CD4-positive, alpha-beta T cell (primary cell): ENCODE results near the gene GATAD1. TPM values are rescaled to one million over a fixed set of nuclear protein-coding genes. Genes with fewer than 3 reads are reported as not detected.
"Not testable (repeated sequence)": the region's sequence is repeated elsewhere in the genome, so short reads cannot be mapped to it uniquely, and the experiment has no call there.

Source experiments
- ATAC-seq: fragments of 200-7000 bp; cut with Tn5 transposase; one replicate; pipeline ENCODE4 v1.10.0; 2022; ENCODE audit warnings: mild to moderate bottlenecking; ENCODE audit not compliant: poor library complexity
- CTCF ChIA-PET: fragments of 350-600 bp; sonication (Branson Sonifier 250); formaldehyde crosslinking; loops from one replicate; lab custom pipeline; 2021; ENCODE audit warnings: antibody characterized with exemption, inconsistent platforms; lab: Charles Lee
- POLR2A ChIA-PET: fragments of 350-600 bp; sonication (Branson Sonifier 250); formaldehyde crosslinking; loops from one replicate; lab custom pipeline; 2021; ENCODE audit warnings: antibody characterized with exemption, inconsistent platforms; lab: Charles Lee
- DNase-seq, 14 experiments: peaks; one replicate each; pipeline ENCODE4 v3.0.0-alpha.2; 2013 to 2020; ENCODE audit warnings: mixed read lengths in 2 of 14
- H3K27ac ChIP-seq, 2 donors: one replicate each; pipeline versions ENCODE4 v1.5.1 to v1.7.0; 2013; ENCODE audit warnings: low read length in 2 of 2, low read depth in 1 of 2, mild to moderate bottlenecking in 1 of 2
- H3K27me3 ChIP-seq, 2 experiments: 1 replicate in 1 of 2; 2 replicates in 1 of 2; pipeline versions ENCODE4 v1.6.1 to v1.7.0; 2013; ENCODE audit warnings: low read length in 2 of 2, control low read depth in 1 of 2, mild to moderate bottlenecking in 1 of 2, moderate library complexity in 1 of 2; ENCODE audit not compliant: insufficient read depth in 2 of 2, control insufficient read depth in 1 of 2
- H3K36me3 ChIP-seq: one replicate; pipeline ENCODE4 v1.6.1; 2013; ENCODE audit warnings: low read length, control low read depth; ENCODE audit not compliant: insufficient read depth
- H3K4me1 ChIP-seq: one replicate; pipeline ENCODE4 v1.6.1; 2013; ENCODE audit warnings: low read length, control low read depth; ENCODE audit not compliant: insufficient read depth
- H3K4me3 ChIP-seq: one replicate; pipeline ENCODE4 v1.5.1; 2013; ENCODE audit warnings: mild to moderate bottlenecking, low read length, moderate library complexity
- H3K9me3 ChIP-seq, 2 experiments: 1 replicate in 1 of 2; 2 replicates in 1 of 2; pipeline versions ENCODE4 v1.6.1 to v1.7.0; 2013; ENCODE audit warnings: low read length in 2 of 2, mild to moderate bottlenecking in 2 of 2, control low read depth in 1 of 2, moderate library complexity in 1 of 2; ENCODE audit not compliant: control insufficient read depth in 1 of 2, insufficient read depth in 1 of 2
- H3K27ac Mint-ChIP-seq: one replicate; pipeline ENCODE4 v1.8.0; 2020; ENCODE audit warnings: mixed read lengths
- H3K27me3 Mint-ChIP-seq: one replicate; pipeline ENCODE4 v1.8.0; 2021; ENCODE audit warnings: mixed read lengths
- H3K36me3 Mint-ChIP-seq: one replicate; pipeline ENCODE4 v1.8.0; 2021; ENCODE audit warnings: low read depth, mixed read lengths
- H3K4me1 Mint-ChIP-seq: one replicate; pipeline ENCODE4 v1.8.0; 2021; ENCODE audit warnings: low read depth, mixed read lengths
- H3K4me3 Mint-ChIP-seq: one replicate; pipeline ENCODE4 v1.8.0; 2020; ENCODE audit warnings: mild to moderate bottlenecking, mixed read lengths
- H3K9me3 Mint-ChIP-seq: one replicate; pipeline ENCODE4 v1.8.0; 2020; ENCODE audit warnings: mixed read lengths
- intact Hi-C, 2 experiments: fragments of 100-400 bp; cut with DNase I in 1 of 2; cut with micrococcal nuclease in 1 of 2; formaldehyde crosslinking; loops; one replicate each; pipeline versions ENCODE4 v1.15.1 to v1.9.0; 2023 to 2025; cut with DNase I, micrococcal nuclease
- total RNA-seq, 174 experiments: library from RNA in 2 of 174; stranded (reverse) in 2 of 174; gene quantifications; one replicate each; pipeline ENCODE4 v1.2.3 and lab custom pipeline; 2021 to 2026
- TF ChIP-seq, protein P1 (sequence below): fragments of 200-600 bp; IDR thresholded peaks from one replicate; pipeline ENCODE4 v1.8.0; 2022; ENCODE audit warnings: antibody characterized with exemption, mild to moderate bottlenecking

The GATAD1 gene
- total RNA-seq, 2 experiments from 2014 or later: 12.0 to 13.5 TPM

DNA sequence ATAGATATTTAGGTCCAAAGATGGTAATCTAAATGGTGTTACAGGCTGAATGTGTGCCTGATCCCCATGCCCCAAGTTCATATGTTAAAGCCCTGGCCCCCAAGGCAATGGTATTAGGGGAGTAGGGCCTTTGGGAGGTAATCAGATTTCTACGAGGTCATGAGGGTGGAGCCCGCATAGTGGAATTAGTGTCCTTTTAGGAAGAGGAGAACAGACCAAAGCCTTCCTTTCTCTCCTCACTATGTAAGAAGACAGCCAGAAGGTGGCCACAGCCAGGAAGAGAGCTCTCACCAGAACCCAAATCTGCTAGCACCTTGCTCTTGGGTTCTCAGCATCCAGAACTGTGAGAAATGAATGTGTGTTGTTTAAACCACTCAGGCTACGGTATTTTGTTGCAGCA is 15.3 kb downstream of the GATAD1 start:
- ChIA-PET CTCF (no interaction called here), POLR2A (no interaction called here)
- DNase-seq (no peak), ATAC-seq (no peak)
- Histone ChIP-seq H3K27me3 (no peaks in the 10 kb centered on the region), H3K27ac (no peak overlapping the region), H3K9me3 (no peaks in the 10 kb centered on the region), H3K4me3 (no peak overlapping the region), H3K4me1 (no peaks in the 10 kb centered on the region), H3K36me3 (peaks cover 3% of the 10 kb centered on the region)
- H3K4me1 Mint-ChIP-seq: no peaks in the 10 kb centered on the region
- H3K9me3 Mint-ChIP-seq: no peaks in the 10 kb centered on the region
- H3K4me3 Mint-ChIP-seq: no peak overlapping the region
- intact Hi-C loops: loop anchor here (5.0 kb wide), 1 partner anchor 40 kb away; no protein-coding TSS in a partner anchor
- H3K27me3 Mint-ChIP-seq: no peaks in the 10 kb centered on the region
- TF ChIP-seq, protein P1, sequence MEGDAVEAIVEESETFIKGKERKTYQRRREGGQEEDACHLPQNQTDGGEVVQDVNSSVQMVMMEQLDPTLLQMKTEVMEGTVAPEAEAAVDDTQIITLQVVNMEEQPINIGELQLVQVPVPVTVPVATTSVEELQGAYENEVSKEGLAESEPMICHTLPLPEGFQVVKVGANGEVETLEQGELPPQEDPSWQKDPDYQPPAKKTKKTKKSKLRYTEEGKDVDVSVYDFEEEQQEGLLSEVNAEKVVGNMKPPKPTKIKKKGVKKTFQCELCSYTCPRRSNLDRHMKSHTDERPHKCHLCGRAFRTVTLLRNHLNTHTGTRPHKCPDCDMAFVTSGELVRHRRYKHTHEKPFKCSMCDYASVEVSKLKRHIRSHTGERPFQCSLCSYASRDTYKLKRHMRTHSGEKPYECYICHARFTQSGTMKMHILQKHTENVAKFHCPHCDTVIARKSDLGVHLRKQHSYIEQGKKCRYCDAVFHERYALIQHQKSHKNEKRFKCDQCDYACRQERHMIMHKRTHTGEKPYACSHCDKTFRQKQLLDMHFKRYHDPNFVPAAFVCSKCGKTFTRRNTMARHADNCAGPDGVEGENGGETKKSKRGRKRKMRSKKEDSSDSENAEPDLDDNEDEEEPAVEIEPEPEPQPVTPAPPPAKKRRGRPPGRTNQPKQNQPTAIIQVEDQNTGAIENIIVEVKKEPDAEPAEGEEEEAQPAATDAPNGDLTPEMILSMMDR: no peak
- no peaks in the 10 kb centered on the region for H3K36me3 Mint-ChIP-seq
- no peak overlapping the region for H3K27ac Mint-ChIP-seq

DNA sequence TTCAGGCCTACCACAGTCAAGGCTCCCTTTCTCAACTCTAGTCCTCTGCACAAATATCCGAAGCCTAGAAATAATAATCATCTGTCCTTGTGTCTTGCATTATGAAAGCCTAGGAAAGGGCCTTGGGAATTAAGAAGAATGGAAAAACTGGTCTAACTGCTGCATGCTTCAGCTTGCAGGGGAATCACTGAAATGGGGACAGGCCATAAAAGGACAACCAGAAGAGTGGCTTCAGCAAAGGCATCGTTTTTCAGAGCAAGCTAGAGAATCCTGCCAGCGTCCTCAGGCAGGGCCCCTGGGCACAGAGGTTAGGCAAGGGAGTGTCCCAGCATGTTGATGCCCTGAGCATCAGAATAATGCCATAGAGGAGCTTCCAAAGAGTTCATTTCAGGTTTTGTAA is 17.2 kb downstream of the GATAD1 start:
- H3K4me3 ChIP-seq: no peak overlapping the region
- no peak overlapping the region for H3K4me3 Mint-ChIP-seq
- no peaks in the 10 kb centered on the region for H3K27me3 Mint-ChIP-seq

DNA sequence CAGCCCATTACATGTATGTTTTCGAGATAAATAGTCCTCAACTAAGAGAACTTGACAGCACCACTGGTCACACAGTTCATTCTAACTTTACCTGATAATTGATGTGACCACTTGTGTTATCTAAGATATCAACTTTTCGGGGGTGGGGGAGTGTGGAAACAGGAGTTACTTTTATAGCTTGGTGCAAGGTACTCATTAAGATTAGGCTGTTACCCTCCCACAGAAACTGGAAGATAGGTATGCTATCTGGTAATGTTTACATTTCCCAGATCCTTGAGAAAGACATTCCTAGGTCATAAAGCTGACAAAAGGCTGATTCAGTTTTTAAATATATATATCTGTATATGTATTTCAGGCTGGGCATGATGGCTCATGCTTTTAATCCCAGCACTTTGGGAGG is 19.4 kb downstream of the GATAD1 start:
- Mint-ChIP-seq H3K27me3 (no peaks in the 10 kb centered on the region), H3K9me3 (no peaks in the 10 kb centered on the region), H3K27ac (no peak overlapping the region), H3K36me3 (no peaks in the 10 kb centered on the region), H3K4me1 (no peaks in the 10 kb centered on the region), H3K4me3 (no peak overlapping the region)
- TF ChIP-seq, protein P1: no peak
- DNase-seq (no peak), ATAC-seq (no peak)
- peaks cover 3% of the 10 kb centered on the region for H3K36me3 ChIP-seq
- ChIA-PET CTCF (no interaction called here), POLR2A (no interaction called here)
- no peaks in the 10 kb centered on the region for H3K27me3 ChIP-seq
- H3K4me3 ChIP-seq: no peak overlapping the region
- intact Hi-C loops: no loop called here
- no peak overlapping the region for H3K27ac ChIP-seq
- no peaks in the 10 kb centered on the region for H3K4me1 ChIP-seq
- peaks cover 0 to 4% of the 10 kb centered on the region in 2 experiments for H3K9me3 ChIP-seq

More for the DNA sequence above, 17.2 kb downstream of the GATAD1 start:
- Mint-ChIP-seq H3K27ac (no peak overlapping the region), H3K4me1 (no peaks in the 10 kb centered on the region), H3K36me3 (no peaks in the 10 kb centered on the region), H3K9me3 (no peaks in the 10 kb centered on the region)
- ChIA-PET CTCF (no interaction called here), POLR2A (no interaction called here)
- TF ChIP-seq, protein P1: no peak
- no peak for DNase-seq
- intact Hi-C loops: loop anchor here (5.0 kb wide), 1 partner anchor 42 kb away; no protein-coding TSS in a partner anchor
- ATAC-seq: no peak
- H3K27ac ChIP-seq: no peak overlapping the region
- H3K36me3 ChIP-seq: peaks cover 3% of the 10 kb centered on the region
- H3K27me3 ChIP-seq: no peaks in the 10 kb centered on the region
- H3K9me3 ChIP-seq: peaks cover 0 to 4% of the 10 kb centered on the region in 2 experiments
- no peaks in the 10 kb centered on the region for H3K4me1 ChIP-seq

DNA sequence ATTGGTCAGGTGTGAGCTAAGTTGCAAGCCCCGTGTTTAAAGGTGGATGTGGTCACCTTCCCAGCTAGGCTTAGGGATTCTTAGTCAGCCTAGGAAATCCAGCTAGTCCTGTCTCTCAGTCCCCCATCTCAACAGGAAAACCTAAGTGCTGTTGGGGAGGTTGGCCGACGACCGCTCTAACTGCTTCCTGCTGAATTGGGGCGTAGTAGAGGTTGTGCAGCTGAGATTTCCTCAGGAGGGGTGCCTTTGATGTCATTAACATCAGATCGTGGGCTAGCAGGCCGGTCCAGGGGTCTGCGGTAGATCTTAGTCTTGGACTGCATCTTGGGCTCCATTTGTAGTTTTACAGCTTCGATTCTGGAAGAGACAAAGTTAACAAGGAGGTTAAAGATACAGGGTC is 21.3 kb downstream of the GATAD1 start:
- H3K27me3 ChIP-seq, DNase-seq, H3K36me3 ChIP-seq, intact Hi-C loops, H3K27ac ChIP-seq, H3K9me3 Mint-ChIP-seq, H3K4me1 ChIP-seq, H3K4me1 Mint-ChIP-seq, H3K27ac Mint-ChIP-seq, H3K9me3 ChIP-seq, H3K27me3 Mint-ChIP-seq, H3K4me3 ChIP-seq, H3K36me3 Mint-ChIP-seq, CTCF ChIA-PET, POLR2A ChIA-PET, H3K4me3 Mint-ChIP-seq, ATAC-seq: not testable (repeated sequence)

DNA sequence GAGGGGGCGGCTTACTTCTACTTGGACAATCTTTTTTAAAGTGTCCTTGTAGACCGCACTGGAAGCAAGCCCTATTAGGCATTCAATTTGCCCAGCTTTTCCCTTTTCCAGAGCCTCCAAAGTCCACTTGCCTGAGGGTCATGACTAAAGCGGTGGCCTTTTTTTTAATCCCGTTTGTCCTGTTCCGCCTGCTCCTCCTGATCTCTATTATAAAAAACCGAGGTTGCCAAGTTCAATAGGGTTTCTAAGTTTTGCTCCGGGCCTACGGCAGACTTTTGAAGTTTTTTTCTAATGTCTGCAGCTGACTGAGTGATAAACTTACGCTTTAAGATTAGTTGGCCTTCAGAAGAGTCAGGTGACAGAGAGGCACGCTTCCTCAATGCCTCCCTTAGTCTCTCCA is 26.7 kb downstream of the GATAD1 start:
- ATAC-seq, H3K9me3 ChIP-seq, POLR2A ChIA-PET, H3K4me3 Mint-ChIP-seq, H3K27me3 ChIP-seq, intact Hi-C loops, H3K9me3 Mint-ChIP-seq, DNase-seq, H3K36me3 ChIP-seq, H3K27ac Mint-ChIP-seq, H3K4me3 ChIP-seq, H3K4me1 Mint-ChIP-seq, CTCF ChIA-PET, H3K27me3 Mint-ChIP-seq, H3K27ac ChIP-seq, H3K4me1 ChIP-seq, H3K36me3 Mint-ChIP-seq: not testable (repeated sequence)
